Measurements from ENCODE around the gene GRK5.

Gene GRK5

DNA sequence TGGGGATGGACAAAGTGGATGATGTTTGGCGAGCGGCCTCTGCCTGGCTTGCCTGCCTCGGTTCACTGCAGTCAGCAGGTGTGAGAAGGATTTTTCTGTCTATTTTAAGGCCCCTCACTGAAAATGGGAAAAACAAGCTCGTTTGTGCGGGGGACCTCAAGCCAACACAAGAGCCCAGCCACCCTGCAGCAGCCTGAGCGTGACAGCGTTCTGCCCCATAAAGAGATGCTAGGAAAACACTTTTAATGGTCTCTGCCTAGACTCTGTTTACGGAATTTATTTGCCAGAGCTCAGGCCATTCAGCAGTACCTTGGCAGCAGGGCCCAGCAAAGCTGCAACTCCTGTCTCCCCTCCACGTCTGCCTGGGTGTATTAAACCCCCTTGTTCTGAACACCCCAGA, 131.7 kb downstream of the GRK5 start:
- H3K4me1 ChIP-seq (ENCODE audit: control insufficient read depth in 5 of 5, insufficient read depth in 5 of 5, low read length in 5 of 5) = peaks cover 0 to 23% (median 0%) of the 10 kb centered on the region in 5 donors
- H3K4me3 ChIP-seq (ENCODE audit: low read depth in 1 of 5, low read length in 5 of 5) = no peak overlapping the region
- no peaks in the 10 kb centered on the region for H3K27me3 ChIP-seq (ENCODE audit: control insufficient read depth in 5 of 5, insufficient read depth in 4 of 5, low read length in 5 of 5)
- H3K9ac ChIP-seq (ENCODE audit: low read length in 5 of 5) = no peak overlapping the region
- H3K27ac ChIP-seq (ENCODE audit: low read depth, low read length) = no peak overlapping the region
- peaks cover 0 to 5% (median 2%) of the 10 kb centered on the region in 5 donors for H3K36me3 ChIP-seq (ENCODE audit: control insufficient read depth in 5 of 5, insufficient read depth in 5 of 5, low read length in 5 of 5)
- H3K9me3 ChIP-seq (ENCODE audit: control insufficient read depth in 5 of 5, low read length in 5 of 5) = no peaks in the 10 kb centered on the region

DNA sequence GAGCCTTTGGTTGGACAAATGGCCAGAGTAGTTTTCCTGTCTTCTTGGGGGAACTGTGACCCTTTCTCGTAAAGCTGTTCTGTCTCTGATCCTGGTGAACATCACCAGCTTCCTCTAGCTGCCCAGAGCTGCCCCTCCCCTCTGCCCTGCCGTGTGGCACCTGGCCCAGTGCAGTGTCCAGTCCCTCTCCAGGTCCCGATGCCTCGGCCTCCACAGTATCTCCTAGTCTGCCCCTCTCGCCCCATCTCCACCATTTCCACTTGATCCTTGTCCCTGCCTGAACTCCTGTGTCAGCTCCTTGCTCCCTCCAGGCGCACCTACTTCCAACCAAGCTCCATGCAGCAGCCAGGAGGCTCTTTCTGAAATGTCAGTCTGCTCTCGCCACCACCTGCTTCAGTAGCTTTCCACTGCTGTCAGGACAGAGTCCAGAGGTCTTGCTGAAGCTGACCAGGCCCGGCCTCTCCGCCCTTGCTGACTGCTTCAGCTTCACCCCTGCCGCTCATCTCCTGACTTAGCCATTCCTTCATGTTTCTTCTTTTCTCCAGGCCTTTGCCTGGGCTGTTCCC, 133.6 kb downstream of the GRK5 start:
- peaks cover 0 to 17% (median 2%) of the 10 kb centered on the region in 5 donors for H3K4me1 ChIP-seq (ENCODE audit: control insufficient read depth in 5 of 5, insufficient read depth in 5 of 5, low read length in 5 of 5)
- no peaks in the 10 kb centered on the region for H3K27me3 ChIP-seq (ENCODE audit: control insufficient read depth in 5 of 5, insufficient read depth in 4 of 5, low read length in 5 of 5)
- H3K9me3 ChIP-seq (ENCODE audit: control insufficient read depth in 5 of 5, low read length in 5 of 5) = no peaks in the 10 kb centered on the region
- peak overlapping the region in 1 of 5 donors; percentile 41 for H3K9ac ChIP-seq (ENCODE audit: low read length in 5 of 5)
- H3K4me3 ChIP-seq (ENCODE audit: low read depth in 1 of 5, low read length in 5 of 5) = no peak overlapping the region
- no peak overlapping the region for H3K27ac ChIP-seq (ENCODE audit: low read depth, low read length)
- peaks cover 0 to 3% (median under 1%) of the 10 kb centered on the region in 5 donors for H3K36me3 ChIP-seq (ENCODE audit: control insufficient read depth in 5 of 5, insufficient read depth in 5 of 5, low read length in 5 of 5)

DNA sequence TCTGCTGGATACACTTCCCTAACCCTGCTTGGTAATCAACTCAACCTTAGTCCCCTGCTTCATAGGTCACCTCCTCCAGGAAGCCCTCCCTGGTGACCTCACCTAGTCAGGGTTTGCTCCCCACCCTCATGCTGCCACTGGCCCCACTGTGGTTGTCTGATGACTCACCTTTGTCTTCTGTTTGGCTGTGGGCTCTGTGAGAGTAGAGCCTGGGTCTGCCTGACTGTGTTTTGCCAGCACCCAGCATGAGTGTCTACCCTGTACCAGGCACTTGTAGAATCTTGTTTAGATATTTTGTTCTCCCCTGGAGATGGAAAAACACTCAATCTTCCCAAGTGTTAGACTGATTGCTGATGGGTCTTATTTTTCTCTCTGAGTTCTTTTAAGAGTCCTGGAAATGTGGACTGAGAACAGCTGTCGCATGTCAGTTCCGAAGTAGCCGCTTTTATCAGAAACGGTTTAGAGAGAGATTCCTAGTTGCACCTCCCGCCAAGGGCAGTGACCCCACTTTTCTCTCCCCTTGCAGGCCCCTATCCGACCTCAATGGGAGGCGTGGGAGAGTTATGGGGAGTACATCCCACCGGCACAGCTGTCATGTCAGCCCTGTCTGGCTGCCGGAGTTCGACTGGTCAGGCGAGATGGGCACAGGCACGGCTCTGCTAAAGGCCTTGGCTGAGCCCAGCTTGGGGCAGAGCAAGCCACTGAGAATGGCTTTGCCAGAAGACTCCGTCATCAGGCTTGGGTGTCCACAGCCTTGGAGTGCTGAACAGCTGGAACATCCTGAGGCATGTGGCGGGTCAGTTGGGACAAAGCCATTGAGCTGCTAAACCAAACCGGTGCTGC, 134.3 kb downstream of the GRK5 start:
- no peak overlapping the region for H3K27ac ChIP-seq (ENCODE audit: low read depth, low read length)
- no peak overlapping the region for H3K4me3 ChIP-seq (ENCODE audit: low read depth in 1 of 5, low read length in 5 of 5)
- peaks cover 0 to 3% (median 0%) of the 10 kb centered on the region in 5 donors for H3K36me3 ChIP-seq (ENCODE audit: control insufficient read depth in 5 of 5, insufficient read depth in 5 of 5, low read length in 5 of 5)
- H3K9me3 ChIP-seq (ENCODE audit: control insufficient read depth in 5 of 5, low read length in 5 of 5) = no peaks in the 10 kb centered on the region
- H3K4me1 ChIP-seq (ENCODE audit: control insufficient read depth in 5 of 5, insufficient read depth in 5 of 5, low read length in 5 of 5) = peaks cover 0 to 13% (median 2%) of the 10 kb centered on the region in 5 donors
- no peak overlapping the region for H3K9ac ChIP-seq (ENCODE audit: low read length in 5 of 5)
- H3K27me3 ChIP-seq (ENCODE audit: control insufficient read depth in 5 of 5, insufficient read depth in 4 of 5, low read length in 5 of 5) = no peaks in the 10 kb centered on the region

DNA sequence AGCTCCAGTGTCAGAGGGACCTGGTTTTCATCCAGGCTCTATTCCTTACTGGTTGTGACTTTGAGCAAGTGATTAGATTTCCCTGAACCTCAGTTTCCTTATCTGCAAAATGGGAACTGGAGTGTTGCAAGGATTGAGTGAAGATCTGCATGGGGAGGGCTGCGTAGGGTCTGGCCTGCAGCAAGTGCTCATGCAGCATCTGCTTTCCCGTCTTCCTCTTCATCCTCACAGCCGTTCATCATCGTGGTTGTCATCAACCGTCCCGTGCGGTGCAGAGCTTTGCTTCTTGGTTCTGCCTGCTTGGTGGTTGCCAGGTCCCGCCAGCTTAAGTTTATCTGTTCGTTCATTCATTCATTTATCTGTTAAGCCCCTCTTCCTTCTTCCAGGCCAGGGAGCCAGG, 135.0 kb downstream of the GRK5 start:
- H3K9me3 ChIP-seq (ENCODE audit: control insufficient read depth in 5 of 5, low read length in 5 of 5) = no peaks in the 10 kb centered on the region
- H3K4me3 ChIP-seq (ENCODE audit: low read depth in 1 of 5, low read length in 5 of 5) = no peak overlapping the region
- no peak overlapping the region for H3K9ac ChIP-seq (ENCODE audit: low read length in 5 of 5)
- H3K4me1 ChIP-seq (ENCODE audit: control insufficient read depth in 5 of 5, insufficient read depth in 5 of 5, low read length in 5 of 5) = peaks cover 0 to 12% (median 2%) of the 10 kb centered on the region in 5 donors
- peaks cover 0 to 4% (median 0%) of the 10 kb centered on the region in 5 donors for H3K36me3 ChIP-seq (ENCODE audit: control insufficient read depth in 5 of 5, insufficient read depth in 5 of 5, low read length in 5 of 5)
- H3K27ac ChIP-seq (ENCODE audit: low read depth, low read length) = no peak overlapping the region
- H3K27me3 ChIP-seq (ENCODE audit: control insufficient read depth in 5 of 5, insufficient read depth in 4 of 5, low read length in 5 of 5) = no peaks in the 10 kb centered on the region

DNA sequence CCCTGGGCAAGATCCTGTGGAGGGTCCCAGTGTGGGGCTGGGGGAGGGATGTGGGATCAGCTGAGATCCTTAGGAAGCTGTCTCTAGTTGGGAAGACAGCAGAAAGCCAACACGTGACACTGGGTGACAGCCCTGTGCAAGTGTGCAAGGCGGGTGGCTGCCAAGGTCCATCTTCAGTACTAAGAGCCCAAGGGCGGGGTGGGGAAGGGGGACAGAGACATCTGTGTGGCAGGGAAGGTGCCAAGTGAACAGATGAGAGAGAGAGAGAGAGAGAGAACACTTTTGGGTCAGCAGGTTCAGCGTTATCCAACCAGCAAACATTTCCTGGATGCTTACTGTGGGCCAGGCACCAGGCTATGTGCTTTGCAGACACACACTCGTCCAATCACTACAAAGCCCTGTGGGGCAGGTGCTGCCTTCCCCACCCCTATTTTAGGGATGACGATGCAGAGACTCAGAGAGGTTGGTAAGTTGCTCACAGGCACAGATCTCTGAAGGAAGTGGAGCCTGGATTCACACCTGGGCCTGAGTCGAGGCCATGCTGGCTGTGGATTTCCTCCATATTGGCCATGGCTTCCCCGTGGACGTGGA, 135.7 kb downstream of the GRK5 start:
- Histone ChIP-seq H3K4me3 (ENCODE audit: low read depth in 1 of 5, low read length in 5 of 5) (no peak overlapping the region), H3K27ac (ENCODE audit: low read depth, low read length) (no peak overlapping the region), H3K36me3 (ENCODE audit: control insufficient read depth in 5 of 5, insufficient read depth in 5 of 5, low read length in 5 of 5) (peaks cover 0 to 7% (median 0%) of the 10 kb centered on the region in 5 donors), H3K9ac (ENCODE audit: low read length in 5 of 5) (no peak overlapping the region), H3K27me3 (ENCODE audit: control insufficient read depth in 5 of 5, insufficient read depth in 4 of 5, low read length in 5 of 5) (no peaks in the 10 kb centered on the region), H3K9me3 (ENCODE audit: control insufficient read depth in 5 of 5, low read length in 5 of 5) (no peaks in the 10 kb centered on the region), H3K4me1 (ENCODE audit: control insufficient read depth in 5 of 5, insufficient read depth in 5 of 5, low read length in 5 of 5) (peaks cover 0 to 17% (median 2%) of the 10 kb centered on the region in 5 donors)

DNA sequence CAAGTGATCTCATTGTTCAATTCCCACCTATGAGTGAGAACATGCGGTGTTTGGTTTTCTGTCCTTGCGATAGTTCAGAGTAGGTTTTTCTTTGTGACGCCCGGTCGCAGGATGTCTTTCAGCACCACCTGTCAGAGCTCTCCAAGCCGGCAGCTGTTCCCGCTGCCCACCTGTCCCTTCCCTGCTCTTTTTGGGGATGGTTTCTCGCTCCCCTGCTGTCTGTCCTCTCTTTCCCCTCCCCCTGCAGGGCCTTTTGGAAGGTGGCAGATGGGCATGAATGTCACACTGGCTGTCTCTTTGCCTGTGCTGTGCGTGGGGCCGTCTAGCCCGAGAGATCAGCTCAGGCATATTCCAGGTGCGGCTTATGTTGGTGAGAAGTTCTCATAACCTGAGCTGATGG, 137.0 kb downstream of the GRK5 start:
- Histone ChIP-seq H3K4me3 (ENCODE audit: low read depth in 1 of 5, low read length in 5 of 5) (no peak overlapping the region), H3K9ac (ENCODE audit: low read length in 5 of 5) (no peak overlapping the region), H3K27ac (ENCODE audit: low read depth, low read length) (no peak overlapping the region), H3K9me3 (ENCODE audit: control insufficient read depth in 5 of 5, low read length in 5 of 5) (no peaks in the 10 kb centered on the region), H3K4me1 (ENCODE audit: control insufficient read depth in 5 of 5, insufficient read depth in 5 of 5, low read length in 5 of 5) (peaks cover 2 to 29% (median 11%) of the 10 kb centered on the region in 5 donors), H3K36me3 (ENCODE audit: control insufficient read depth in 5 of 5, insufficient read depth in 5 of 5, low read length in 5 of 5) (peaks cover 0 to 7% (median 0%) of the 10 kb centered on the region in 5 donors), H3K27me3 (ENCODE audit: control insufficient read depth in 5 of 5, insufficient read depth in 4 of 5, low read length in 5 of 5) (peaks cover 0 to 3% (median 0%) of the 10 kb centered on the region in 5 donors)

DNA sequence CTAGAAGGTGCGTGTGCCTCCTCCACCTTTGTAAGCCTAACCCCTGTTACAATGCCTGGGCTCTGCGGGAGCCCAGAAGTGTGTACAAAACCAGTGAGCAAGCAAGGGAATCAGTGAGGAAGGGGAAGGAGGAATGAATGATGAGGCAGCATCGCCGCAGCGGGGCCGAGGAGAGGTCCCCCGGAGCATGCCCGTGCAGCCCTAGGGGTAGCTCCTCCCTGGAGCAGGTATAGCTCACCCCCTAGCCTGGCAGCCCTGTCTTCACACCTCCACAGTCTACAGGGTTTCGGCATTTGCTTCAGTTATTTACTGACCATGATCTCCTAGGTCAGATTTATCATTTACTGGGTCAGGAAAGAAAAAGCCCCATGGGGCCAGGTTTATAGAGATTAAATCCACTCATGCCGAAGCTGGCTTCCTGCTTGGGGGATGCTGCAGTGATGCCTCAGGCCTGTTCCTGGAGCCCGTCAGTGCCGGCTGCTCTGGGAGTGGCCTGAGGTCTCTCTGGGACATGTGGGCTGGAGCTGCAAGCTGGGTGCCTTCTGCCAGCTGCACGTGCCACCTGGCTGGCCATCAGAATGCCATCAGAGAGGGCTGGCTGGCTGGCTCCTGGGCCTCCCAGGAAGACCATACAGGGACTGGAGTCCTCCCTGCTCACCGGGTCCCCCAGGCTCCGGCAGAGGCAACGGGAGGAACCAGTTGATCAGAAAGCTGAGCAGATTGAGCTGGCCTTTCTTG, 138.9 kb downstream of the GRK5 start:
- Histone ChIP-seq H3K27me3 (ENCODE audit: control insufficient read depth in 5 of 5, insufficient read depth in 4 of 5, low read length in 5 of 5) (peaks cover 0 to 3% (median 0%) of the 10 kb centered on the region in 5 donors), H3K27ac (ENCODE audit: low read depth, low read length) (no peak overlapping the region), H3K9me3 (ENCODE audit: control insufficient read depth in 5 of 5, low read length in 5 of 5) (no peaks in the 10 kb centered on the region), H3K9ac (ENCODE audit: low read length in 5 of 5) (no peak overlapping the region), H3K36me3 (ENCODE audit: control insufficient read depth in 5 of 5, insufficient read depth in 5 of 5, low read length in 5 of 5) (peaks cover 0 to 11% (median 5%) of the 10 kb centered on the region in 5 donors), H3K4me1 (ENCODE audit: control insufficient read depth in 5 of 5, insufficient read depth in 5 of 5, low read length in 5 of 5) (peaks cover 4 to 45% (median 23%) of the 10 kb centered on the region in 5 donors), H3K4me3 (ENCODE audit: low read depth in 1 of 5, low read length in 5 of 5) (no peak overlapping the region)

DNA sequence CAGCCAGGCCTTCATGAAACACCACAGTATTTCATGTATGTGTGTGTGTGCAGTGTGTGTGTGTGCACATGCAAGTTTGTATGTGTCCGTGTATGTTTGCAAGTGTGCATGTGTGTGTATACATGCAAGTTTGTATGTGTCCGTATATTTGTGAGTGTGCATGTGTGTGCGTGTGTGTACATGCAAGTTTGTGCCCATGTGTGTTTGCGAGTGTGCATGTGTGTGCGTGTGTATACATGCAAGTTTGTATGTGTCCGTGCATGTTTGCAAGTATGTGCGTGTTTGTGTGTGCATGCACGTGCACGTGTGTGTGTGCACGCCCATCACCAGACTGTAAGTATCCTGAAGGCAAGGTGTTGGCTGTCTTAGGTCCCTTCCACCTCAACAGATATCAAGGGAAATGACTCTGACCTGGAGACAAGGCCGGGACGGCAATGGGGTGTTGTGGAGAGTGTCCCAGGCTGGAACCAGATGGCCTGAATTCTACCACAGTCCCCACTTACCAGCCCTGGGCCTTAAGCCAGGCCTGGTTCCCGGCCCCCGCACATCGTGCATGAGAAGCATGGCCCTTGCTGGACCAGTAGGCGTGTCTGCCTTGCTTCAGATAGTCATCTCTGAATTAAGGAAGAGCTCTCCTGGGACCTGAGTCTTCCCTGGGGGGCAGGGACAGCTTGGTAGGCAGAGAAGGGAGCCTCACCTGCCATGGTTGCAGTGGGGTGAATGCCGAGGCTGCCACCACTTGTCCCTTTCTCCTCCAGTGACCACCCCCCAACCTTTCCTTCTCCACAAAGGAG, 140.0 kb downstream of the GRK5 start:
- peaks cover 0 to 3% (median 0%) of the 10 kb centered on the region in 5 donors for H3K27me3 ChIP-seq (ENCODE audit: control insufficient read depth in 5 of 5, insufficient read depth in 4 of 5, low read length in 5 of 5)

DNA sequence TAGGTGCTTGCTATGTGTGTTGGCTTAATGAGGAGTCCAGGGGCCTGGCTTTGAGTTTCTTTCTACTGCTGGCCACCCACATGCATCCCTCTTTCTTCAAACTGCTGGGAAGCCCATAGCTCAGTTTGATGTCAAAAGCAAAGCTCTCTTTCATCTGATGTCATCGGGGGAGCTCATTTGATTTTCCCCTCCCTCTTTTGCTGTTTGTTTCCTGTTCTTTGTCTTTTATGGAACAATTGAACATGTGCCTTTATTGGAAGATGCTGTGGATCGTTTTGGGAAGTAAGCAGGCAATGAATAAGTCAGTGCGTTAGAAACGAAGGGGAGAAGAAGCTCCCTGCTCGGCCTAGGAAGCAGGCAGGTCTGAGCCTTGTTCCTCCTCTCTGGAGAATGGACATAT, 140.7 kb downstream of the GRK5 start:
- Histone ChIP-seq H3K4me1 (ENCODE audit: control insufficient read depth in 5 of 5, insufficient read depth in 5 of 5, low read length in 5 of 5) (peaks cover 2 to 36% (median 23%) of the 10 kb centered on the region in 5 donors), H3K9ac (ENCODE audit: low read length in 5 of 5) (no peak overlapping the region), H3K27me3 (ENCODE audit: control insufficient read depth in 5 of 5, insufficient read depth in 4 of 5, low read length in 5 of 5) (peaks cover 0 to 3% (median 0%) of the 10 kb centered on the region in 5 donors), H3K4me3 (ENCODE audit: low read depth in 1 of 5, low read length in 5 of 5) (no peak overlapping the region), H3K27ac (ENCODE audit: low read depth, low read length) (no peak overlapping the region), H3K36me3 (ENCODE audit: control insufficient read depth in 5 of 5, insufficient read depth in 5 of 5, low read length in 5 of 5) (peaks cover 0 to 11% (median 5%) of the 10 kb centered on the region in 5 donors), H3K9me3 (ENCODE audit: control insufficient read depth in 5 of 5, low read length in 5 of 5) (peaks cover 0 to 12% (median 7%) of the 10 kb centered on the region in 5 donors)

More for the DNA sequence above, 140.0 kb downstream of the GRK5 start:
- Histone ChIP-seq H3K9ac (ENCODE audit: low read length in 5 of 5) (no peak overlapping the region), H3K36me3 (ENCODE audit: control insufficient read depth in 5 of 5, insufficient read depth in 5 of 5, low read length in 5 of 5) (peaks cover 0 to 11% (median 5%) of the 10 kb centered on the region in 5 donors), H3K4me1 (ENCODE audit: control insufficient read depth in 5 of 5, insufficient read depth in 5 of 5, low read length in 5 of 5) (peaks cover 2 to 37% (median 23%) of the 10 kb centered on the region in 5 donors), H3K4me3 (ENCODE audit: low read depth in 1 of 5, low read length in 5 of 5) (no peak overlapping the region), H3K27ac (ENCODE audit: low read depth, low read length) (no peak overlapping the region), H3K9me3 (ENCODE audit: control insufficient read depth in 5 of 5, low read length in 5 of 5) (peaks cover 0 to 9% (median 7%) of the 10 kb centered on the region in 5 donors)
